Measurements from ENCODE around the gene PCDHA1.

DNA sequence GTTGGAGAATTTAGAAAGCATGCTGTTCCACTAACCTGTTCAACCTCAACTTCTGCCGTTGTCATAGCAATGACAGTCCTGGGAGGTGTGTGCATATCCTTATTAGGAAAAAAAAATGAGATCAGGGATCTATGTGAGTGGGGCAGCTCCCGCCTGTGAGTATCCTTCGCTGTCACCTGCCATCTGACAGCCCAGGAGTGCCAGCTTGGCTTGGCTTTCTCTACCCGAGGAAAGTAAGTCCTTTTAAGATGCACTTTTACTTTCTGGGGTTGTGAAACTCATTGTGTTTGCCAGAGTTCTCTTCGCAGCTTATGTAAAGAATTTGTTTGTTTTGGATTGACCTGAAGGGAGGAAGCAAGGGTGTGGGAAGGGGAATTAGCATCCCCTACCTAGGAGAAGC is 202.2 kb downstream of the PCDHA1 start:
- TF ChIP-seq POLR2AphosphoS5 (IDR thresholded peaks at IDR 0.05), result no peak
- TF ChIP-seq, protein P1, sequence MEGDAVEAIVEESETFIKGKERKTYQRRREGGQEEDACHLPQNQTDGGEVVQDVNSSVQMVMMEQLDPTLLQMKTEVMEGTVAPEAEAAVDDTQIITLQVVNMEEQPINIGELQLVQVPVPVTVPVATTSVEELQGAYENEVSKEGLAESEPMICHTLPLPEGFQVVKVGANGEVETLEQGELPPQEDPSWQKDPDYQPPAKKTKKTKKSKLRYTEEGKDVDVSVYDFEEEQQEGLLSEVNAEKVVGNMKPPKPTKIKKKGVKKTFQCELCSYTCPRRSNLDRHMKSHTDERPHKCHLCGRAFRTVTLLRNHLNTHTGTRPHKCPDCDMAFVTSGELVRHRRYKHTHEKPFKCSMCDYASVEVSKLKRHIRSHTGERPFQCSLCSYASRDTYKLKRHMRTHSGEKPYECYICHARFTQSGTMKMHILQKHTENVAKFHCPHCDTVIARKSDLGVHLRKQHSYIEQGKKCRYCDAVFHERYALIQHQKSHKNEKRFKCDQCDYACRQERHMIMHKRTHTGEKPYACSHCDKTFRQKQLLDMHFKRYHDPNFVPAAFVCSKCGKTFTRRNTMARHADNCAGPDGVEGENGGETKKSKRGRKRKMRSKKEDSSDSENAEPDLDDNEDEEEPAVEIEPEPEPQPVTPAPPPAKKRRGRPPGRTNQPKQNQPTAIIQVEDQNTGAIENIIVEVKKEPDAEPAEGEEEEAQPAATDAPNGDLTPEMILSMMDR (IDR thresholded peaks at IDR 0.05), result no peak
